ENCODE data around the gene DUSP3. TPM values are rescaled to one million over a fixed set of nuclear protein-coding genes. Genes with fewer than 3 reads are reported as not detected.

Gene DUSP3
- total RNA-seq, 2 experiments from 2014 or later: 10.6 to 12.6 TPM

- intact Hi-C loops (cut with DNase I, micrococcal nuclease): no loop called here
- TF ChIP-seq CTCF (IDR thresholded peaks at IDR 0.05): no peak
- CTCF ChIA-PET: interaction anchor here (1.2 kb wide), 1 partner anchor 10 kb away, joined by 3 read pairs; the partner anchor contains the start of gene DUSP3
Observed at GRCh38 chr17:43788540-43788939, 9.8 kb upstream of the DUSP3 start.

GRCh38 chr17:43787728-43788127 is 9.0 kb upstream of the DUSP3 start:
- H3K4me1 ChIP-seq (ENCODE audit: insufficient read depth, low read length): no peaks in the 10 kb centered on the region
- peaks cover 9% of the 10 kb centered on the region in 2 experiments for H3K27me3 ChIP-seq (ENCODE audit: control insufficient read depth in 1 of 2, insufficient read depth in 2 of 2, low read length in 2 of 2)
- DNase-seq (no peak), ATAC-seq (ENCODE audit: poor library complexity) (no peak)
- H3K36me3 ChIP-seq (ENCODE audit: insufficient read depth, low read length): no peaks in the 10 kb centered on the region
- no peak overlapping the region for H3K4me3 ChIP-seq (ENCODE audit: low read length)
- POLR2A ChIA-PET: no interaction called here
- CTCF ChIA-PET: interaction anchor here (1.2 kb wide), 1 partner anchor 9 kb away, joined by 3 read pairs; the partner anchor contains the start of gene DUSP3
- peaks cover 10% of the 10 kb centered on the region for H3K4me1 Mint-ChIP-seq (ENCODE audit: low read depth)
- H3K4me3 Mint-ChIP-seq: no peak overlapping the region
- no peak for TF ChIP-seq CTCF (IDR thresholded peaks at IDR 0.05)
- H3K27ac Mint-ChIP-seq: no peak overlapping the region
- no peak overlapping the region for H3K27ac ChIP-seq (ENCODE audit: low read depth in 1 of 2, low read length in 2 of 2)
- H3K36me3 Mint-ChIP-seq (ENCODE audit: low read depth): no peaks in the 10 kb centered on the region
- no peaks in the 10 kb centered on the region for H3K9me3 ChIP-seq (ENCODE audit: control insufficient read depth in 1 of 2, insufficient read depth in 1 of 2, low read length in 2 of 2)
- H3K27me3 Mint-ChIP-seq: peaks cover 50% of the 10 kb centered on the region
- intact Hi-C loops (cut with DNase I, micrococcal nuclease): no loop called here
- H3K9me3 Mint-ChIP-seq: no peaks in the 10 kb centered on the region

More at GRCh38 chr17:43788540-43788939, 9.8 kb upstream of the DUSP3 start:
- peaks cover 48% of the 10 kb centered on the region for H3K27me3 Mint-ChIP-seq
- Histone ChIP-seq H3K4me3 (ENCODE audit: low read length) (no peak overlapping the region), H3K9me3 (ENCODE audit: control insufficient read depth in 1 of 2, insufficient read depth in 1 of 2, low read length in 2 of 2) (no peaks in the 10 kb centered on the region), H3K27ac (ENCODE audit: low read depth in 1 of 2, low read length in 2 of 2) (no peak overlapping the region), H3K27me3 (ENCODE audit: control insufficient read depth in 1 of 2, insufficient read depth in 2 of 2, low read length in 2 of 2) (peaks cover 3 to 4% of the 10 kb centered on the region in 2 experiments), H3K36me3 (ENCODE audit: insufficient read depth, low read length) (no peaks in the 10 kb centered on the region), H3K4me1 (ENCODE audit: insufficient read depth, low read length) (no peaks in the 10 kb centered on the region)
- no peak for ATAC-seq (ENCODE audit: poor library complexity)
- H3K27ac Mint-ChIP-seq: no peak overlapping the region
- H3K4me3 Mint-ChIP-seq: no peak overlapping the region
- no peaks in the 10 kb centered on the region for H3K9me3 Mint-ChIP-seq
- no peak for DNase-seq
- peaks cover 10% of the 10 kb centered on the region for H3K4me1 Mint-ChIP-seq (ENCODE audit: low read depth)
- H3K36me3 Mint-ChIP-seq (ENCODE audit: low read depth): no peaks in the 10 kb centered on the region
- POLR2A ChIA-PET: no interaction called here

DNA sequence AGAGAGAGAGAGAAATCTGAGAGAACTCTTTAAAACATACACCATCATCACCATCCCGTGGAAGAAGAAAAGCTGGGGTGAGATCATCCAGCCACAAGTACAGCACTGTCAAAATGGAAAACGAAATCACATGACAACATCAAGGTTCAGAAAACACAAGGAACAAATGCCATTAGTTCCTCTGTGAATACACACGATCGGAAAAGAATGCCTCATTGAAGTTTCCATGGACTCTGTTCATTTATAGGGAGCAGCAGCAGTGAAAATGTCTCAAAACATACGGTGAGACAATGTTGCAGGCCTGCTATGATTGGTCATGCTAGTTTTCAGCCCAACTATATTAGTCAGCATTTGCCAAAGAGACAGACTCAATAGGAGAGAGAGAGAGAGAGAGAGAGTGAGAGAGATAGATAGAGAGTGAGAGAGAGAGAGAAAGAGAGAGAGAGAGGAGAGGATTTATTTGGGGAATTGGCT is 5.9 kb upstream of the DUSP3 start:
- Mint-ChIP-seq H3K36me3 (ENCODE audit: low read depth) (no peaks in the 10 kb centered on the region), H3K27ac (no peak overlapping the region), H3K4me3 (no peak overlapping the region), H3K9me3 (no peaks in the 10 kb centered on the region), H3K4me1 (ENCODE audit: low read depth) (peaks cover 2% of the 10 kb centered on the region), H3K27me3 (peaks cover 59% of the 10 kb centered on the region)
- Histone ChIP-seq H3K4me1 (ENCODE audit: insufficient read depth, low read length) (peaks cover 3% of the 10 kb centered on the region), H3K9me3 (ENCODE audit: control insufficient read depth in 1 of 2, insufficient read depth in 1 of 2, low read length in 2 of 2) (no peaks in the 10 kb centered on the region), H3K36me3 (ENCODE audit: insufficient read depth, low read length) (no peaks in the 10 kb centered on the region), H3K27ac (ENCODE audit: low read depth in 1 of 2, low read length in 2 of 2) (no peak overlapping the region), H3K4me3 (ENCODE audit: low read length) (no peak overlapping the region), H3K27me3 (ENCODE audit: control insufficient read depth in 1 of 2, insufficient read depth in 2 of 2, low read length in 2 of 2) (peaks cover 10 to 23% of the 10 kb centered on the region in 2 experiments)
- TF ChIP-seq CTCF (IDR thresholded peaks at IDR 0.05): no peak
- ATAC-seq (ENCODE audit: poor library complexity): no peak
- CTCF ChIA-PET: no interaction called here
- intact Hi-C loops (cut with DNase I, micrococcal nuclease): no loop called here
- POLR2A ChIA-PET: no interaction called here
- no peak for DNase-seq

Measured in CD4-positive, alpha-beta T cell (primary cell).